ENCODE results near the gene PIKFYVE. TPM values are rescaled to one million over a fixed set of nuclear protein-coding genes. Genes with fewer than 3 reads are reported as not detected.

PIKFYVE gene
- total RNA-seq, 1 donor from 2014 or later, result 38.8 TPM

- no peaks in the 10 kb centered on the region for H3K4me1 Mint-ChIP-seq (ENCODE audit: unreplicated experiment)
- no peaks in the 10 kb centered on the region for H3K36me3 Mint-ChIP-seq (ENCODE audit: unreplicated experiment)
- H3K27me3 Mint-ChIP-seq (ENCODE audit: unreplicated experiment), result no peaks in the 10 kb centered on the region
- no peak overlapping the region for H3K27ac Mint-ChIP-seq (ENCODE audit: unreplicated experiment)
- TF ChIP-seq CTCF (IDR thresholded peaks at IDR 0.05), result no peak
- no peak for DNase-seq (ENCODE audit: extremely low spot score, unreplicated experiment)
- H3K9me3 Mint-ChIP-seq (ENCODE audit: unreplicated experiment), result peaks cover 7% of the 10 kb centered on the region
- no peak overlapping the region for H3K4me3 Mint-ChIP-seq (ENCODE audit: unreplicated experiment)
These were observed 38.3 kb upstream of the PIKFYVE start for GRCh38 chr2:208227581-208228232.

GRCh38 chr2:208228476-208228875 lies 37.6 kb upstream of the PIKFYVE start:
- H3K27me3 Mint-ChIP-seq (ENCODE audit: unreplicated experiment), result no peaks in the 10 kb centered on the region
- no peak for TF ChIP-seq CTCF (IDR thresholded peaks at IDR 0.05)
- DNase-seq (ENCODE audit: extremely low spot score, unreplicated experiment), result no peak
- H3K9me3 Mint-ChIP-seq (ENCODE audit: unreplicated experiment), result peaks cover 7% of the 10 kb centered on the region
- no peak overlapping the region for H3K27ac Mint-ChIP-seq (ENCODE audit: unreplicated experiment)
- H3K36me3 Mint-ChIP-seq (ENCODE audit: unreplicated experiment), result no peaks in the 10 kb centered on the region
- no peaks in the 10 kb centered on the region for H3K4me1 Mint-ChIP-seq (ENCODE audit: unreplicated experiment)
- H3K4me3 Mint-ChIP-seq (ENCODE audit: unreplicated experiment), result no peak overlapping the region

- Mint-ChIP-seq H3K4me1 (ENCODE audit: unreplicated experiment) (no peaks in the 10 kb centered on the region), H3K36me3 (ENCODE audit: unreplicated experiment) (peaks cover 28% of the 10 kb centered on the region), H3K27me3 (ENCODE audit: unreplicated experiment) (no peaks in the 10 kb centered on the region), H3K9me3 (ENCODE audit: unreplicated experiment) (peaks cover 7% of the 10 kb centered on the region), H3K27ac (ENCODE audit: unreplicated experiment) (no peak overlapping the region), H3K4me3 (ENCODE audit: unreplicated experiment) (no peak overlapping the region)
- DNase-seq (ENCODE audit: extremely low spot score, unreplicated experiment), result no peak
- no peak for TF ChIP-seq CTCF (IDR thresholded peaks at IDR 0.05)
These were observed 31.3 kb upstream of the PIKFYVE start for GRCh38 chr2:208234786-208235185.

- Mint-ChIP-seq H3K4me1 (ENCODE audit: unreplicated experiment) (no peaks in the 10 kb centered on the region), H3K27ac (ENCODE audit: unreplicated experiment) (no peak overlapping the region), H3K36me3 (ENCODE audit: unreplicated experiment) (peaks cover 32% of the 10 kb centered on the region), H3K9me3 (ENCODE audit: unreplicated experiment) (peaks cover 7% of the 10 kb centered on the region), H3K27me3 (ENCODE audit: unreplicated experiment) (no peaks in the 10 kb centered on the region), H3K4me3 (ENCODE audit: unreplicated experiment) (no peak overlapping the region)
- DNase-seq (ENCODE audit: extremely low spot score, unreplicated experiment), result no peak
- no peak for TF ChIP-seq CTCF (IDR thresholded peaks at IDR 0.05)
These were observed 30.2 kb upstream of the PIKFYVE start for GRCh38 chr2:208235860-208236259.

DNA sequence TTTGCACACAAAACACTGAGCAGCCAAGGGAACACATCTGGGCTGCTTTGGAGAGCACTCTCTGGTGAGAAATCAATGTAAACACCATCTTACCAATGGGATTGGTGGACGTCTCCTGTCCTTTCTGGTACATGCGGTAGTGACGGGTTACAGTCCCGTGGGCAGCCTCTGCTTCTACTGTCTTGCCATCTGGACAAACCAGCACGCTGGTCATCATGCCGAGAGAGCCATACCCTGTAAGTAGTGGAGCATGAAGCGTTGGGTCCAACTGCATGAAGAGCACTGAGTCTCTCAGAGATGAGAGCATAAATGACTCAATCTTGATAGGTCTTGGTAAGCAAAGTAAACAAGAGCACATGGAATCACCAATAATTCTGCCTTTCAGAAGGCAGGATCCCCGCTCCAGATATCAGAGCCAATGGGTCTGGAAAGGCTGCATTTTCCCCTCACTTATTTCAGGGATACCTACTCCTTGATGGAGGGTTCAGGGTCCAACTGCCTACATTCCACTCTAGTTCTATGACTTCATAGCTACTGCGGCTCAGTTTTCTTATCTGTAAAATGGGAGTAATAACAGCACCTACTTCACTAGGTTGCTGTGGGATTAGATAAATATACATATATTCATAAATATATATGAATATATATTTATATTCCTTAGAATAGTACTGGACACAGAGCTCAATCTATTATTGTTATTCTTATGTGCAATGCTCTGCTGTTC lies 26.1 kb upstream of the PIKFYVE start:
- H3K27ac Mint-ChIP-seq (ENCODE audit: unreplicated experiment), result no peak overlapping the region
- H3K9me3 Mint-ChIP-seq (ENCODE audit: unreplicated experiment), result no peaks in the 10 kb centered on the region
- H3K4me3 Mint-ChIP-seq (ENCODE audit: unreplicated experiment), result no peak overlapping the region
- no peak for DNase-seq (ENCODE audit: extremely low spot score, unreplicated experiment)
- peaks cover 47% of the 10 kb centered on the region for H3K36me3 Mint-ChIP-seq (ENCODE audit: unreplicated experiment)
- H3K4me1 Mint-ChIP-seq (ENCODE audit: unreplicated experiment), result no peaks in the 10 kb centered on the region
- TF ChIP-seq CTCF (IDR thresholded peaks at IDR 0.05), result no peak
- no peaks in the 10 kb centered on the region for H3K27me3 Mint-ChIP-seq (ENCODE audit: unreplicated experiment)

Data from osteocyte (in vitro differentiated cells).